GM19025 (cell line): ENCODE data around the gene RANBP3.
A peak's percentile ranks its signal among the peaks of the same experiment; 100 is the strongest.

Experiments
- ATAC-seq: cut with Tn5 transposase; IDR thresholded peaks from one replicate; pipeline ENCODE4 v1.9.1; 2021; ENCODE audit warnings: mild to moderate bottlenecking, low read depth, moderate library complexity; ENCODE audit not compliant: unreplicated experiment

The RANBP3 gene

DNA sequence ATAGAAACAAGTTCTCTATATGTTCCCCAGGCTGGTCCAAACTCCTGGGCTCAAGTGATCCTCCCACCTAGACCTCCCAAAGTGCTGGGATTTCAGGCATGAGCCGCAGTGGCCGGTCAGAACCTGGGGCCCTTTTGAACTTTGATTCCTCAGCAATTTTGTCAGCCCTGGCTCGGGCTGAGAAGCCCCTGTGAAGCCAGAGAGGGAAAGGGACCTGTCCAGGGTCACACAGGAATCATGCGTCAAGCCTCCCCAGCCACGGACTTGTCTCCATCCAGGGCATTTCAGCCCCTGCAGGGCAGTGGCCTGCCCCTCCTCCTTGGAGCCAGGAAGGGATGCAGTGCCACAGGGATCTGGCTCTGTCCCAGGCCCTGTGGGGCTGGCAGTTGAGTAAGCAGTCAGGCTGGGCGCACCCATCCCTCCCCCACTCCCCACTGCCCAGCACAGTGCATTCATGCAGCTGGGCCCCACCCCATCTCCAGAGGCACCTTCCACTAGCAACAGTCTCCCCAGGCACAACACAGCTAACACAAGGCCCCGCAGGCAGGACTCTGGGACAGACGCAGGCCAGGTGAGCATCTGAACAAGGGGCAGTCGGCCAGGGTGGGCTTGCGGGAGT, 64.1 kb downstream of the RANBP3 start, which contains the start of gene CAPS:
Gene CAPS, plus strand, starts transcription at position 516 of the 619 bp plus-strand sequence. CDS start 153 bp downstream, outside the sequence.
- no peak for ATAC-seq

DNA sequence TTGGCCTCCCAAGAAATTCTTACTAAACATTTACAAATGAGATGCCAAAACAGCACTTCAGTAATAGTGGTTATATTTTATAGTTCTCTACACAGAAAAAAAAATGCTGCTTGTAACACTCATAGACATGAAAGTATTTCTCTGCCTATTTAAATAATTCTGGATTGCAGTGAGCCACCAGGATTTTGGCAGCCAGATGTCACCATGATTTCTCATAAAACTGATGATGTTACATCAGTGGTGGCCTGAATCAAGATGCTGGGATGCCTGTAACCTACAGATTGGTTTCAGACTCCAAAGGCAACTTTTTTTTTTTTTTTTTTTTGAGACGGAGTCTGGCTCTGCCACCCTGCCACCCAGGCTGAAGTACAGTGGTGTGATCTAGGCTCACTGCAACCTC, 66.6 kb downstream of the RANBP3 start:
- ATAC-seq: no peak

- ATAC-seq: no peak
Measured at GRCh38 chr19:5910638-5910907, 67.4 kb downstream of the RANBP3 start.

DNA sequence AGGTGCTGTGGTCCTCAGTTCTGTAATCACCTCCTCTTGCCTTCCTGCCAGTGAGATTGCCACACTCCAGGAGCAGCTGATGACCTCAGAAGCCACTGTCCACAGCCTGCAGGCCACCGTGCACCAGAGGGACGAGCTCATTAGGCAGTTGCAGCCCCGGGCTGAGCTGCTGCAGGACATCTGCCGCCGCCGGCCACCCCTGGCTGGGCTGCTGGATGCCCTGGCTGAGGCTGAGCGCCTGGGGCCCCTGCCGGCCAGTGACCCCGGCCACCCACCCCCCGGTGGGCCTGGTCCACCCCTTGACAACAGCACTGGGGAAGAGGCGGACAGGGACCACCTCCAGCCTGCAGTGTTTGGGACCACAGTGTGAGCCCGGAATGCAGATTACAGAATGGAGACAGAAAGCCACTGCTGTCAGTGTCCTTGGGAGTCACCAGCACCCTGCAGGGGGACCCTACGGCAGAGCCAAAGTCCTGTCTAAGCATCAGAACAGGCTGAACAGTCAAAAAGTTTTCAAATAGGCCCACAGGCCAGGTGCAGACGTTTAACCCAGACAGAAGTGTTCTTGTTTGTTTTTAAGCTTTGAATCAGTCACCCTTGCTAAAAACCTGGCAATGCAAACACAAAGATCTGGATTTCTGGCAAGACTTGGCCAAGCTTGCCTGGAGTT, 69.0 kb downstream of the RANBP3 start:
- no peak for ATAC-seq

GRCh38 chr19:5907241-5907640, 70.7 kb downstream of the RANBP3 start:
- ATAC-seq: no peak

- ATAC-seq: no peak
Measured at GRCh38 chr19:5905114-5905778, 72.7 kb downstream of the RANBP3 start.

DNA sequence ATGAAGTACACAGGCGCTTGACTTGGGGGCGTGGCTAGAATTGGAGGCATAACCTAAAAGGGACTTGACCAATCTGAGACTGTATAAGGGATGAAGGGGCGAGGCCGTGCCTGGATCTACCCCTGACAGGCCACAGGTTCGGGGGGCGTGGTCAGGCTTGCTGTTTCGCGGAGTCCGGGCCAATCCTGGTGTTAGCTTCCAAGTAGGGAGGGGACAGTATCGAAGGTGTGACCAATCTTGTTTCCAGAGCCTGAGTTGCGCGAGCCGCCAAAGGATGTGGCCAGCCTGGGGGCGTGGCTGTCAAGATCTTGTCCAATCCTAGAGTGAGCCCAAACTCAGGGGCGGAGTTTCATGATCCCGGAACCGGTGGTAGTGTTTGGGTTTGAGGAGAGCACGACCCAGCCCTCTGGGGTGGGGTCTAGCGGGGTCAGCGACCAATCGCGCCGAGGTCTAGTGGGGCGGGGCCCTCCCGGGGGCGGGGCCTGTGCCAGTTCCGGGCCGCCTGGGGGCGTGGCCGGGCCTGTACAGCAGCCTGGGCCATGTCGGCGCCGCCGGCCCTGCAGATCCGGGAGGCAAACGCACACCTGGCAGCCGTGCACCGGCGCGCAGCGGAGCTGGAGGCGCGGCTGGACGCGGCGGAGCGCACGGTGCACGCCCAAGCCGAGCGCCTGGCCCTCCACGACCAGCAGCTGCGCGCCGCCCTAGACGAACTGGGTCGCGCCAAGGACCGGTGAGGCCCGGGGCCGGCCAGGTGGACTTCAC, 73.4 kb downstream of the RANBP3 start, which contains the start of gene VMAC:
Gene VMAC, plus strand, starts transcription at position 521 of the 762 bp plus-strand sequence. Its CDS starts 19 bp downstream, at position 540.
- ATAC-seq: peak; percentile 81

- ATAC-seq: peak; percentile 27
Measured at GRCh38 chr19:5903624-5904351, 74.2 kb downstream of the RANBP3 start, which contains the start of gene NDUFA11. TSS of gene NDUFA11 (minus strand) at chr19:5903790. CDS start at chr19:5903708, 82 bp downstream.

DNA sequence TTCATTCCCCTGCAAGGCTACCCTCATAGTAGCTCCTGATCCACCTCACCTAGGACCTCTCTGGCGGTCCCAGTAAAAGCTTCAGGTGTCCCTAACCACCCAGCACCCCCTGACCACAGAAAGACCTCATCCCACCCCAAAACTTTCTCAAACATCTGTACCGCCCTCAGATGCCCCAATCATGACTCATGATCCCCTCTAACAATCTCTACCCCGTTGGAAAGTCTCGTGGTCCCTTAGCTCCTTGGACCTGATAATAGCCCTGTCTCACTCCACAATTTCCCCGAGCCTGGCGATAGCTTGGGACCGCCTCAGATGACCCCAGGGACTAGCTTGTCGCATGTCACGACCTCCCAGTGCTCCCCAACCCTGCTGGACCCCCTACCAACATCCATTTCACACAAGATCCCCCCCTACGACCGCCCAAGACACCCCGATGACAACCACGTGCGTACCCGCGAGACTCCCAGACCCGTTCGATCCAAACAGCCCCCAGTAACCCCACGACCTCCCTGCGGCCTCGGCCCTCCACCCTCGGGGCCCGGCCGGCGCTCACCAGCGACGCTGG, 74.8 kb downstream of the RANBP3 start:
- ATAC-seq: no peak

GRCh38 chr19:5900976-5901375, 77.0 kb downstream of the RANBP3 start:
- ATAC-seq: no peak

DNA sequence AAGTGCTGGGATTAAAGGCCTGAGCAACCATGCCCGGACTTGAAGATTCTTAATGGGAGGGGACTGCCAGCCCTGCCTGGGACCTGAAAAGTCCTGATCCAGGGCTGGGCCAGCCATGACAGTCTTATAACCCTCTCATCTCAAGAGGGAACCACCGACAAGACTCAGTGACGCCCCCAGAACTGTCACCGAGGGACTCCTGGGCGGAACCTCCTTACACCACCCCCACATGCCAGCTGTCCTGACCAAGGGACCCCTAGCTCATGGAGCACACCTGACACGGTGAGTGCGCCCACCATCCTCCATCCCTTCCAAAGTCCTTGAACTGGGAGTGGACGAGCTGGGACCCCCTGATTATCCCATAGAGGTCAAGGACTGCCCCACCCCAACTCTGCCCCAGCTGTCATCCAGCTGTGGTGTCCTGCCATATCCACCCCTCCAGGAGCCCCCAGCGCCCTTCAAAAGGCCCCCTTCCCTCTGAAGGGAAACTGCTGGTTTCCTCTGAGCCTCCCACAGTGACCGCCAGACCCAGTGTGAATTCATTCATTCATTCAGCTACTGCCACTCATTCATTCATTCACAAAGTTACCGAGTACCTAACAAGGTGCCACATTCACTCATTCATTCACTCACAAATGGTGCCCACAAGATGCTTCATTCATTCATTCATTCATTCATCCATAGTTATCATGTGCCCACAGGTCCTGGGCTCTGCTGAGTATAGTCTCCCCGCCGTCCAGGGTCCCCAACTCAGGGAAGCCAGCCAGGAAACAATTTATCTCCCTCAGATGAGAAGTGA, 78.0 kb downstream of the RANBP3 start:
- ATAC-seq: no peak

- no peak for ATAC-seq
Measured at GRCh38 chr19:5897189-5897969, 80.6 kb downstream of the RANBP3 start.

DNA sequence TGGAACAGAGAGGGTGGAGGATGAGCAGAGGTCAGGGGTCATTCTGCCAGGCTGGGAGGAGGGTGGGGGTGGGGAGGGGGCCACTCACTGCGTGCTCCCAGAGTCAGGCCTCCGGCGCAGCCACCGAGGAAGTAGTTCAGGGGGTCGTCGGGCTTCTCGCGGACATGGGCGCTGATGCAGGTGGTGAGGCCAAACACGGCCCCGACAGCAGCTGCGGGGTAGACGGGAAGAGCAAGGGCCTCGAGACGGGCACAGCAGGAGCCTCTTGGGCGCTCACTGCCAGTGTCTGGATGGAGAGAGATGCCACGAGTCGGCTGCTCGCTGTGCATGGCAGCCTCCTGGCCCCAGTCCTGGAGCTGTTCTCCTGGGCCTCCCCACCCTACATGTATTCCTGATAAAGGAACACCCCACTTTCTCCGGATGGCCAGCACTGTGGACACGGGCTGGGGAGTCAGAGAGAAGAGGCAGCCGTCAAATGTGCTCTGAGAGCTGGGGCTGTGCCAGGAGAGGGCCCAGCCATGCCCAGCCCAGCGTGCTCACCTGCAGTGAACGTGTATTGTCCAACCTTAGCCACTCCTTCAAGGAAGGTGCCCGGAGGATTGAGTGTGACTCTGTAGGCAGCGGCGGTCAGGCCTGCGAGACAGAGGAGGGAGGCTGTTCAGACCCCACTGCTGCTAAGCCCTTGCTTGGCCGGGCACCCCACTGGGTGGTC, 81.4 kb downstream of the RANBP3 start:
- ATAC-seq: no peak

DNA sequence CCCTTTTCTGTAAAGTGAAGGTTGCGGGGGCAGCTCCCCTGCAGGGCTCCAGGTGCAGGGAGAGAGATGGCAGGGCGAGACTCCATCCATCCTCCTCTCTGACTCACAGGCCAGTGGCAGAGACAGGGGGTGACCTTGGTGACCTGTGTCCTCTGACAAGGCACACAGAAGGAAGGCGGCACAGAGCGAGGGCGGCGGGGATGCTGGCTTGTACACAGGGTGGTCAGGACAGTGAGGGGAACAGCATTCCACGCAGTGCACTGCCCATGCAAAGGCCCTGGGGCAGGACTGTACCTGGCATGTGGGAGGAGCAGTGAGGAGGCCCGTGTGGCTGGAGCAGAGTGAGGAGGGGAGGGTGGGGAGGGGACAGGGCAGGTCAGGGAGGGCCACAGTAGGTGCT, 82.0 kb downstream of the RANBP3 start:
- no peak for ATAC-seq

GRCh38 chr19:5895409-5895808, 82.5 kb downstream of the RANBP3 start:
- ATAC-seq: no peak

GRCh38 chr19:5894704-5895349, 83.1 kb downstream of the RANBP3 start:
- ATAC-seq: no peak
